GM12864 (cell line): Measurements from ENCODE around the gene PHKB.

ENCODE experiments used
- DNase-seq: peaks from one replicate; pipeline ENCODE4 v3.0.0-alpha.2; 2011; ENCODE audit warnings: low read depth
- H3K4me3 ChIP-seq: 2 replicates; pipeline ENCODE4 v1.5.1; 2011; ENCODE audit warnings: mild to moderate bottlenecking, low read depth, low read length, control low read depth
- TF ChIP-seq, protein P1 (sequence below): IDR thresholded peaks from 2 replicates; pipeline ENCODE4 v1.5.1; 2011; ENCODE audit warnings: low read depth, mild to moderate bottlenecking, moderate library complexity, low read length, control low read depth, inconsistent platforms; ENCODE audit errors: missing control alignments

PHKB gene

DNA sequence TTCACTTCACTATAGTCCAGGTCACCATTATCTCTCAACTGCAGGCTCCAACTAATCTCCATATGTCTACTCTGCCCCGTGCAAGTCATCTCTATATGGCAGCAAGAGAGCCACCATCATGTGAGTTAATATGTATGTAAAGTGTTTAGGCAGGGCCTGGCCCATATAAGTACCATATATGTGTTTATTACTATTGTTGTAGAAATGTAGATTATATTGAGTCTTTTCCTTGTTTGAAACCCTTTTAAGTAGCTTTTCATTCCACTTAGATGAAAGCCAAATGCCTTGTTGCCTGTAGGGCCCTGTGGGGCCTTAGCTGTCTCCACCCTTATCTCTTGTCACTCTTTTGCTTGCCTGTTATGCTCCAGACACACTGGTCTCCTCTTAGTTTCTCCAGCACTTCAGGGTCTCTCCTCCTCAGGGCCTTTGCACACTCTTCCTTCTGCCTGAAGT lies 164.0 kb downstream of the PHKB start:
- DNase-seq = no peak
- no peak overlapping the region for H3K4me3 ChIP-seq
- TF ChIP-seq, protein P1, sequence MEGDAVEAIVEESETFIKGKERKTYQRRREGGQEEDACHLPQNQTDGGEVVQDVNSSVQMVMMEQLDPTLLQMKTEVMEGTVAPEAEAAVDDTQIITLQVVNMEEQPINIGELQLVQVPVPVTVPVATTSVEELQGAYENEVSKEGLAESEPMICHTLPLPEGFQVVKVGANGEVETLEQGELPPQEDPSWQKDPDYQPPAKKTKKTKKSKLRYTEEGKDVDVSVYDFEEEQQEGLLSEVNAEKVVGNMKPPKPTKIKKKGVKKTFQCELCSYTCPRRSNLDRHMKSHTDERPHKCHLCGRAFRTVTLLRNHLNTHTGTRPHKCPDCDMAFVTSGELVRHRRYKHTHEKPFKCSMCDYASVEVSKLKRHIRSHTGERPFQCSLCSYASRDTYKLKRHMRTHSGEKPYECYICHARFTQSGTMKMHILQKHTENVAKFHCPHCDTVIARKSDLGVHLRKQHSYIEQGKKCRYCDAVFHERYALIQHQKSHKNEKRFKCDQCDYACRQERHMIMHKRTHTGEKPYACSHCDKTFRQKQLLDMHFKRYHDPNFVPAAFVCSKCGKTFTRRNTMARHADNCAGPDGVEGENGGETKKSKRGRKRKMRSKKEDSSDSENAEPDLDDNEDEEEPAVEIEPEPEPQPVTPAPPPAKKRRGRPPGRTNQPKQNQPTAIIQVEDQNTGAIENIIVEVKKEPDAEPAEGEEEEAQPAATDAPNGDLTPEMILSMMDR = no peak

DNA sequence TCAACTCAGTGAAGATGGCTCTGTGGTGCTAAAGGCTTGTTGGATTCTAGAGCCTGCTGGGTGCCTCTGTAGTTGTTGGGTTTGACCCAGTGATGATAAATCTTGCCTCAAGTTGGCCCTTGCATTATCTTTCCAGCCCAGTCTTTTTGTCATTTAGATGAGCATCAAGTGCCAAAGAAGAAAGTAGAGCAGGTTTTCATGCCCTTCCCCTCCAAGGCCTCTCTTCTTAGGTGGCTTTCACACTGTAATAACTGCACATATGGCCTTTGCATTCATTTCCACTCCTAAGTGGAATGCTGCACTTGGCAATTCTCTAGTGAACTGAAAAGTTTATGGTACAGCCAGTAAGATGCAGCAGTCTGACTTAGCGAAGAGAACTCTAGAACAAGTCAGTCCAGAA lies 165.1 kb downstream of the PHKB start:
- TF ChIP-seq, protein P1 = no peak
- H3K4me3 ChIP-seq = no peak overlapping the region
- DNase-seq = no peak

DNA sequence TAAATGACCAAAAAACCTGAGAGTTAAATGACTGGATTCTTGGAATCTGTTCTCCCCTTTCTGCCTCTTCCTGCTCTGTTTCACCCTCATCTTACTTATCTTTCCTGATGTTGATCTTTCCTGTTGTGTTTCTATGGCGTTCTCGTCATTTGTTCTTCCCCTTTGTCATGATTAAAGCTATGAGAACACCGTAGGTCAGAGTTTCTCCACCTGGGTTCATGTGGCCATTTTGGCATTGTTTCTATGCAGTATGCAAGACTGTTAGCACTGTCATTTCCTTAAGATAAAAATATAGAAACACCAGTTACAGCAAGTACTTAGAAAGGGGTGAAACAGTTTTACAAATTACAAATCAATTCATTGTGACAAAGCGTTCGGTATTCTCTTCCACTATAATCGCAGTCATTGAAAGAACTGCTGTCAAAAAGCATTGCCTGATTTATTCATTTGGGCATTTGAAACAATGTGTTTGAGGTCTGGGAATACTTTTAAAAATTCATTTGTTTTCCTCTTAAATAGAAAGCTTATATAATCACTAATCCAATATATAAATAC lies 166.0 kb downstream of the PHKB start:
- TF ChIP-seq, protein P1 = no peak
- no peak for DNase-seq
- H3K4me3 ChIP-seq = no peak overlapping the region

DNA sequence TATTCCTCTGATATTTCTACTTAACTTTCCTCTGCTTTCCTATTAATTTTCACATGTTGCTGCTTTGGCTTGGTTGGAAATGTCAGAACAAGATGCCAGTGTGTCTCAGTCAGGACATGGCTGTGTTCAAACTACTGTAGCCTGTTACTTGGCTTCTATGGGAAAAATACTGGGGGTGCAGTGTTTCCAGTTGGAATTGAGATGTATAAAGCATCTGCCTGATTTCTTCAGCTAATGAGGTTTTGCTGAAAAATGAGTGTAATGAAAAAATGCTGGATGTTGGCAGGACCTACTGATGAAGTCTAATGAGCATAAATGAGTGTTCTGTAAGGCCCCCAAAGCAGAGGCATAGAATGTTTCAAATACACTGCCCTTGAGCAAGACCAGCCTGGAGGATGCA lies 166.6 kb downstream of the PHKB start:
- DNase-seq = no peak
- H3K4me3 ChIP-seq = no peak overlapping the region
- TF ChIP-seq, protein P1 = no peak

DNA sequence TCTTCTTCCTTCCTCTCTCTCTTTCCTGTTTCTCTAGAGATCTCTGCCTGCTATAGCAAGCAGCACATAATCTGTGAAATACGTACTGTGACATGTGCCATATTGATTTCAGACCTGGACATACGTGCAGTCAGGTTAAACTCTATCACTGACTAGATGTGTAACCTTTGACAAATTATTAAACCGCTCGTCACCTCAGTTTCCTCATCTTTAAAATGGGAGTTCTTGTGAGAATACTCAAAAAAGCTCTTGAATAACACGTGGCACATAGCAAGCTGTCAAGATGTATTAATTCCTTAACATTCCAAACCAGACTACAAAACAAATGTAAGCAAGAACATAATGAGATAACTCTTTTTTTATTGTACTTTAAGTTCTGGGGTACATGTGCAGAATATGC lies 170.0 kb downstream of the PHKB start:
- TF ChIP-seq, protein P1 = no peak
- H3K4me3 ChIP-seq = no peak overlapping the region
- no peak for DNase-seq

DNA sequence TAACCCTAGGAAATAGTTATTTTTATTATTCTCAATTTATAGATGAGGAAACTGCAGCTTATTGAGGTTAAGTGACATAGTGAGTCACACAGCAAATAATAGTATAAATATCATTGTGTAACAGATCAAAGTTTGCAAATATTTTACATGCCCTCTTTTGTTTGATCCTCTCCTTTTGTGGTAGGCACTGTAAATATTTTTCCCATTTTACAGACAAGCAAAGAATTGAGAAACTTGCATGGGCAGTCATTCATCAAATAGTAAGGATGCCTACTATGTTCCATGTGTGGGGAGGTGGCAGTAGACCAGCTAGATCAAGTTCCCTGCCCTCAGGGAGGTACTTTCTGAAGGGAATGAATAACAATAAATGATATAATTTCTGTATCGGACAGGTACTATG lies 173.0 kb downstream of the PHKB start:
- H3K4me3 ChIP-seq = no peak overlapping the region
- TF ChIP-seq, protein P1 = no peak
- no peak for DNase-seq

DNA sequence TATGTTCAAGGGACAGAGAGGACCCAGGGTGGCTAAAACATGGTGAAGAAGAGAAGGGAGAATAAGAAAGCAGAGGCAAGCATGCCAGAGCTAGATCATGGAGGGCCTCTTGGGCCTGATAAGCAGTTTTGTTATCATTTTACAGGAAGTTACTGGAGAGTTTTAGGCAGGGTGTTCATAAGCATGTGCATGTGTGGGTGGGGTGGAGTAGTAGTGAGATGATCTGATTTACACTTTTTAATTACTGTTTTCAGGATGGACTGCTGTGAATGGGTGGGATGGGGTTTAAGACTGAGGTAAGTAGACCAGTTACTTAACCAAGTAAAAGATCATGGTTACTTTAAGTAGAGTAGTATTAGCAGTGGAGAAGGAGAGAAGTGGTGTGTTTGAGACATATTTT lies 173.6 kb downstream of the PHKB start:
- DNase-seq = no peak
- no peak overlapping the region for H3K4me3 ChIP-seq
- TF ChIP-seq, protein P1 = no peak
